OCI-LY7 (cell line): ENCODE data around the gene CFAP161.

Experiments
- EZH2phosphoT487 ChIP-seq: fragments of 200-600 bp; sonication (generic); IDR thresholded peaks from 2 replicates; pipeline ENCODE4 v1.6.1; 2018; ENCODE audit warnings: low read depth, borderline replicate concordance, mild to moderate bottlenecking, mixed run types, antibody characterized with exemption, low read length, moderate library complexity, mixed read lengths
- TF ChIP-seq, protein P1 (sequence below): fragments of 200-600 bp; sonication (generic); conservative IDR thresholded peaks from 2 replicates; pipeline ENCODE4 v1.5.1; 2014; ENCODE audit warnings: mild to moderate bottlenecking, antibody characterized with exemption, low read length, moderate library complexity, mixed read lengths

DNA sequence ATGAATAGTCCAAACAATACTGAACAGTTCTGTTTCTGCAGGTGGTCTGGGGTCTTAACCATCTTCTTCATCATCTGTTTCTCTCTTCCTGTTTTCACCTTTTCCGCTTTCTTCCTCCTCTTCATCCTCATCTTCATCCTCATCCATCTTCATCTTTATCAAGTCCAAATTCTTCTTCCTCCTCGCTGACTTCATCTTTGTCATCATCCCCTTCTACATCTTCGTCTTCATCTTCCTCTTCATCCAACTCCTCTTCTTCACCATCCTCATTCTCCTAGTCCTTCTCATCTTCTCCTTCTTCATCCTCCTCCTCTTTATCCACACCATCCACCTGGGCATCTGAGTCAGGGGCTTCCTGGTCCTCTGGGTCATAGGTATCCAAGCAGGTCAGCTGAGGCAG, 16.5 kb upstream of the CFAP161 start:
- TF ChIP-seq, protein P1, sequence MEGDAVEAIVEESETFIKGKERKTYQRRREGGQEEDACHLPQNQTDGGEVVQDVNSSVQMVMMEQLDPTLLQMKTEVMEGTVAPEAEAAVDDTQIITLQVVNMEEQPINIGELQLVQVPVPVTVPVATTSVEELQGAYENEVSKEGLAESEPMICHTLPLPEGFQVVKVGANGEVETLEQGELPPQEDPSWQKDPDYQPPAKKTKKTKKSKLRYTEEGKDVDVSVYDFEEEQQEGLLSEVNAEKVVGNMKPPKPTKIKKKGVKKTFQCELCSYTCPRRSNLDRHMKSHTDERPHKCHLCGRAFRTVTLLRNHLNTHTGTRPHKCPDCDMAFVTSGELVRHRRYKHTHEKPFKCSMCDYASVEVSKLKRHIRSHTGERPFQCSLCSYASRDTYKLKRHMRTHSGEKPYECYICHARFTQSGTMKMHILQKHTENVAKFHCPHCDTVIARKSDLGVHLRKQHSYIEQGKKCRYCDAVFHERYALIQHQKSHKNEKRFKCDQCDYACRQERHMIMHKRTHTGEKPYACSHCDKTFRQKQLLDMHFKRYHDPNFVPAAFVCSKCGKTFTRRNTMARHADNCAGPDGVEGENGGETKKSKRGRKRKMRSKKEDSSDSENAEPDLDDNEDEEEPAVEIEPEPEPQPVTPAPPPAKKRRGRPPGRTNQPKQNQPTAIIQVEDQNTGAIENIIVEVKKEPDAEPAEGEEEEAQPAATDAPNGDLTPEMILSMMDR, result no peak
- TF ChIP-seq EZH2phosphoT487, result no peak
